H1 (cell line): ENCODE data around the gene MGLL. TPM values are rescaled to one million over a fixed set of nuclear protein-coding genes. Genes with fewer than 3 reads are reported as not detected.

Source experiments
- CBX5 ChIP-seq: fragments of 300-800, 300-1000 bp; sonication (generic); IDR thresholded peaks from 2 replicates; pipeline ENCODE4 v1.7.1; 2016; ENCODE audit warnings: antibody characterized with exemption, low read length, low read depth
- RAD21 ChIP-seq, 2 experiments: IDR thresholded peaks in 1 of 2; conservative IDR thresholded peaks in 1 of 2; 2 replicates each; pipeline ENCODE4 v1.6.1; 2011; ENCODE audit warnings: low read depth in 2 of 2, low read length in 2 of 2, improper control_type of control experiment in 1 of 2, inconsistent platforms in 1 of 2, mild to moderate bottlenecking in 1 of 2, moderate library complexity in 1 of 2
- RXRA ChIP-seq: IDR thresholded peaks from 2 replicates; pipeline ENCODE4 v1.6.1; 2011; ENCODE audit warnings: low read depth, mild to moderate bottlenecking, low read length, moderate library complexity; ENCODE audit not compliant: insufficient read depth
- SIN3A ChIP-seq, 2 experiments: IDR thresholded peaks in 1 of 2; conservative IDR thresholded peaks in 1 of 2; 2 replicates each; pipeline ENCODE4 v1.6.1; 2011 to 2012; ENCODE audit warnings: low read length in 2 of 2, improper control_type of control experiment in 1 of 2, low read depth in 1 of 2, mild to moderate bottlenecking in 1 of 2
- SIRT6 ChIP-seq: IDR thresholded peaks from one replicate; pipeline ENCODE4 v1.7.1; 2012; ENCODE audit warnings: low read length, inconsistent platforms
- polyA plus RNA-seq, 7 experiments: library from polyadenylated mRNA; depleted of rRNA in 3 of 7; stranded (reverse) in 5 of 7; unstranded in 2 of 7; fragments of >200 nt in 5 of 7; fragments of 200-250 nt in 2 of 7; gene quantifications; 1 replicate in 5 of 7; 2 replicates in 1 of 7; 4 replicates in 1 of 7; pipeline versions ENCODE4 v1.2.1 to v1.2.3, GENCODE V29; 2011 to 2013; ENCODE audit warnings: missing spikeins in 2 of 7, mixed read lengths in 2 of 7
- total RNA-seq: library from RNA; stranded (reverse); fragmentation: NEBNext Ultra II Directional; extraction: Animal tissue kit (Norgen Biotek cat#: 25700); gene quantifications from 2 replicates; pipeline ENCODE4 v1.2.1, GENCODE V29; 2021

The MGLL gene
- total and polyA plus RNA-seq, 2 of the 8 experiments (the other 6 are each of a cell fraction or from before 2014, with no cell fraction given): 0.05 to 0.34 TPM

- TF ChIP-seq CBX5: no peak
- no peak for TF ChIP-seq RAD21 (IDR thresholded peaks at IDR 0.05 in 1 of 2, conservative IDR thresholded peaks at IDR 0.05 in 1 of 2; ENCODE audit: low read depth in 2 of 2, low read length in 2 of 2)
- TF ChIP-seq RXRA: no peak
- no peak for TF ChIP-seq SIN3A (conservative IDR thresholded peaks at IDR 0.05 in 1 of 2, IDR thresholded peaks at IDR 0.05 in 1 of 2; ENCODE audit: low read depth in 1 of 2, low read length in 2 of 2)
- TF ChIP-seq SIRT6: no peak
- TF ChIP-seq, all 59 proteins: peak for 0
Measured at GRCh38 chr3:127858521-127858920, 36.2 kb upstream of the MGLL start (continued).
